Activated CD4-positive, alpha-beta T cell treated with anti-CD3 and anti-CD28 coated beads, Interleukin-10, Interleukin-2, amounts not matched to agents 100 ng/mL and 50 ng/mL, durations not matched to agents 16 hours and 8 hours (primary cell): Measurements from ENCODE around the gene PRR30.

Experiments used
- DNase-seq: peaks from one replicate; pipeline ENCODE4 v3.0.0-alpha.2; 2020

PRR30 gene

GRCh38 chr2:27095745-27096651 is 43.2 kb downstream of the PRR30 start:
- peak; percentile 66 for DNase-seq

- DNase-seq, result no peak
Observed at GRCh38 chr2:27095427-27095744, 43.8 kb downstream of the PRR30 start.

- DNase-seq, result no peak
Observed at GRCh38 chr2:27094353-27094984, 44.7 kb downstream of the PRR30 start.

GRCh38 chr2:27093430-27094352 is 45.5 kb downstream of the PRR30 start:
- DNase-seq, result no peak

- DNase-seq, result no peak
Observed at GRCh38 chr2:27092696-27093429, 46.3 kb downstream of the PRR30 start.

GRCh38 chr2:27091746-27092695 is 47.2 kb downstream of the PRR30 start:
- DNase-seq, result no peak

- DNase-seq, result no peak
Observed at GRCh38 chr2:27089111-27089954, 49.9 kb downstream of the PRR30 start.

- no peak for DNase-seq
Observed at GRCh38 chr2:27088634-27089033, 50.6 kb downstream of the PRR30 start.

GRCh38 chr2:27087823-27088410 is 51.3 kb downstream of the PRR30 start:
- no peak for DNase-seq
